GM21723 (cell line): ENCODE measurements around the gene PCDHA7.
"Not testable (repeated sequence)": the region's sequence is repeated elsewhere in the genome, so short reads cannot be mapped to it uniquely, and the experiment has no call there.

ENCODE experiments used
- ATAC-seq: cut with Tn5 transposase; IDR thresholded peaks from one replicate; pipeline ENCODE4 v1.9.1; 2021; ENCODE audit warnings: mild to moderate bottlenecking, moderate library complexity; ENCODE audit not compliant: unreplicated experiment

PCDHA7 gene

DNA sequence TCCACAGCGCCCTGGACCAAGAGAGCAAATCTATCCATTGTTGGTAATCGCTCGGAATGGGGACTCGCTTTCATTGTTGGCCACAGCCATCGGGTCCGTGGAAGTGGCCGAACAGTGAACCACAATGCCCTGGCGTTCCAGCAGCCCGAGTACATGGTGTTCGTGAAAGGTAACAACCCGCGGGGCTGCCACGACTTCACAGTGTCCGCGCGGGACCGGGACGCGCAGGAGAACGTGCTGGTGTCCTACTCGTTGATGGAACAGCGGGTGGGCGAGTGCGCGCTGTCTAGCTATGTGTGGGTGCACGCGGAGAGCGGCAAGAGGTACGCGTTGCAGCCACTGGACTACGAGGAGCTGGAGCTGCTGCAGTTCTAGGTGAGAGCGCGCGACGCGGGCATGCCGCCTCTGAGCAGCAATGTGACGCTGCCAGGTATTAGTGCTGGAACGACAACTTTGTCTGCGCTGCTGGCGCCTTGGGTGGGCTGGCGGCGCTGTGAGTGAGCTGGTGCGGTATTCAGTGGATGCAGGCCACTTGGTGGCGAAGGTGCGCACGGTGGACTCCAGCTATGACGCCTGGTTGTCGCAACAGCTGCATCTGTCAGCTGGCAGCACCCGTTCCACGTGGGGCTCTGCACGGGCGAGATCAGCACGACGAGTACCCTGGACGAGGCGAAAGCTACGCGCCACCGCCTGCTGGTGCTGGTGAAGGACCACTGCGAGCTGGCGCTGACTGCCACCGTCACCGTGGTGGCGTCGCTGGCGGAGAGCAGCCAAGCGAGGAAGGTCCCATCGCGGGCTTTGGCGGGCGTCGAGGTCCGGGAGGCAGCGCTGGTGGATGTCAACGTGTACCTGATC lies 28.6 kb downstream of the PCDHA7 start:
- no peak for ATAC-seq

GRCh38 chr5:140868721-140869554 lies 34.9 kb downstream of the PCDHA7 start, which contains the start of gene PCDHA11:
Gene PCDHA11 (plus strand): TSS chr5:140868957. CDS start chr5:140869104, 147 bp downstream.
- ATAC-seq: no peak

GRCh38 chr5:140869555-140869886 lies 35.5 kb downstream of the PCDHA7 start:
- no peak for ATAC-seq

DNA sequence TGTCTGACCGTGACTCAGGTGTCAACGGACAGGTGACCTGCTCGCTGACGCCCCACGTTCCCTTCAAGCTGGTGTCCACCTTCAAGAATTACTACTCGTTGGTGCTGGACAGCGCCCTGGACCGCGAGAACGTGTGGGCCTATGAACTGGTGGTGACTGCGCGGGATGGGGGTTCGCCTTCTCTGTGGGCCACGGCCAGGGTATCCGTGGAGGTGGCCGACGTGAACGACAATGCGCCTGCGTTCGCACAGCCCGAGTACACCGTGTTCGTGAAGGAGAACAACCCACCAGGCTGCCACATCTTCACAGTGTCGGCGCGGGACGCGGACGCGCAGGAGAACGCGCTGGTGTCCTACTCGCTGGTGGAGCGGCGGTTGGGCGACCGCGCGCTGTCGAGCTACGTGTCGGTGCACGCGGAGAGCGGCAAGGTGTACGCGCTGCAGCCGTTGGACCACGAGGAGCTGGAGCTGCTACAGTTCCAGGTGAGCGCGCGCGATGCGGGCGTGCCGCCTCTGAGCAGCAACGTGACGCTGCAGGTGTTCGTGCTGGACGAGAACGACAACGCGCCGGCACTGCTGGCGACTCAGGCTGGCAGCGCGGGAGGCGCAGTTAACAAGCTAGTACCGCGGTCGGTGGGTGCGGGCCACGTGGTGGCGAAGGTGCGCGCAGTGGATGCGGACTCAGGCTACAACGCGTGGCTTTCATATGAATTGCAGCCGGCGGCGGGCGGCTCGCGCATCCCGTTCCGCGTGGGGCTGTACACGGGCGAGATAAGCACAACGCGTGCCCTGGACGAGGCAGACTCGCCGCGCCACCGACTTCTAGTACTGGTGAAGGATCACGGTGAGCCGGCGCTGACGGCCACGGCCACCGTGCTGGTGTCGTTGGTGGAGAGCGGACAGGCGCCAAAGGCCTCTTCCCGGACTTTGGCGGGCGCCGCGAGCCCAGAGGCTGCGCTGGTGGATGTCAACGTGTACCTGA lies 36.4 kb downstream of the PCDHA7 start:
- ATAC-seq: no peak

DNA sequence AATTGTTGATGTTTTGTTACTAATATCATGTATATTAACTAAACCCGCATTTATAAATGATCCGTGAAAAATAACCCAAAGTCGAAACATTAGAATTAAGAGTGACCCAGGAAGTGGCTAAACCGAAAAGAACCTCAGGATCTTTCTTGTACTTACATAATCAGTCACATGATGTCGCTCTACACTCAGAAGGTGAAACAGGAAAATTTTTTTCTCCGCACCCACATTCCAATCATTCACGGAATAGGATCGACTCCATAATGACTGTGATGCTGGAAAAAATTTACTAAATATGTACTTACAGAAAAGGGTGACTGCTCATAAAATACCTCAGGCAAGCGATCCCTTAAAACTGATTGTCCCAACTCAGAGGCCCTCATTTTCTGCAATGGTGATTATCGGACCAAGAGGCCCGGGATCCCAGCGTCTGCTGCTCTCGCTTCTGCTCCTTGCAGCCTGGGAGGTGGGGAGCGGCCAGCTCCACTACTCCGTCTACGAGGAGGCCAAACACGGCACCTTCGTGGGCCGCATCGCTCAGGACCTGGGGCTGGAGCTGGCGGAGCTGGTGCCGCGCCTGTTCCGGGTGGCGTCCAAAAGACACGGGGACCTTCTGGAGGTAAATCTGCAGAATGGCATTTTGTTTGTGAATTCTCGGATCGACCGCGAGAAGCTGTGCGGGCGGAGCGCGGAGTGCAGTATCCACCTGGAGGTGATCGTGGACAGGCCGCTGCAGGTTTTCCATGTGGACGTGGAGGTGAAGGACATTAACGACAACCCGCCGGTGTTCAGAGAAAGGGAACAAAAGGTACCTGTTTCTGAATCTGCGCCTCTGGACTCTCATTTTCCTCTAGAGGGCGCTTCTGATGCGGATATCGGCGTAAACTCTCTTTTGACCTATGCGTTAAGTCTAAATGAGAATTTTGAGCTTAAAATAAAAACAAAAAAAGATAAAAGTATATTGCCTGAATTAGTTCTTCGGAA lies 41.3 kb downstream of the PCDHA7 start, which contains the start of gene PCDHA12:
Gene PCDHA12 (plus strand): TSS at position 224 of the 981 bp plus-strand sequence. CDS start 165 bp downstream, at position 389.
- no peak for ATAC-seq

DNA sequence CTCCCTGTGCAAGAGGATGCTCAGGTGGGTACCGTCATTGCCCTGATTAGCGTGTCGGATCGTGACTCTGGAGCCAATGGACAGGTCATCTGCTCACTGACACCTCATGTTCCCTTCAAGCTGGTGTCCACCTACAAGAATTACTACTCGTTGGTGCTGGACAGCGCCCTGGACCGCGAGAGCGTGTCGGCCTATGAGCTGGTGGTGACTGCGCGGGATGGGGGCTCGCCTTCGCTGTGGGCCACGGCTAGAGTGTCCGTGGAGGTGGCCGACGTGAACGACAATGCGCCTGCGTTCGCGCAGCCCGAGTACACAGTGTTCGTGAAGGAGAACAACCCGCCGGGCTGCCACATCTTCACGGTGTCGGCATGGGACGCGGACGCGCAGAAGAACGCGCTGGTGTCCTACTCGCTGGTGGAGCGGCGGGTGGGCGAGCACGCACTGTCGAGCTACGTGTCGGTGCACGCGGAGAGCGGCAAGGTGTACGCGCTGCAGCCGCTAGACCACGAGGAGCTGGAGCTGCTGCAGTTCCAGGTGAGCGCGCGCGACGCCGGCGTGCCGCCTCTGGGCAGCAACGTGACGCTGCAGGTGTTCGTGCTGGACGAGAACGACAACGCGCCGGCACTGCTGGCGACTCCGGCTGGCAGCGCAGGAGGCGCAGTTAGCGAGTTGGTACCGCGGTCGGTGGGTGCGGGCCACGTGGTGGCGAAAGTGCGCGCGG lies 42.6 kb downstream of the PCDHA7 start:
- not testable (repeated sequence) for ATAC-seq

DNA sequence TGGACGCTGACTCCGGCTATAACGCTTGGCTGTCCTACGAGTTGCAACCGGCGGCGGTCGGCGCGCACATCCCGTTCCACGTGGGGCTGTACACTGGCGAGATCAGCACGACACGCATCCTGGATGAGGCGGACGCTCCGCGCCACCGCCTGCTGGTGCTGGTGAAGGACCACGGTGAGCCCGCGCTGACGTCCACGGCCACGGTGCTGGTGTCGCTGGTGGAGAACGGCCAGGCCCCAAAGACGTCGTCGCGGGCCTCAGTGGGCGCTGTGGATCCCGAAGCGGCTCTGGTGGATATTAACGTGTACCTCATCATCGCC lies 43.2 kb downstream of the PCDHA7 start:
- ATAC-seq: no peak

GRCh38 chr5:140881889-140882590 lies 48.0 kb downstream of the PCDHA7 start, which contains the start of gene PCDHA13:
Gene PCDHA13 (plus strand): TSS chr5:140882124. CDS start chr5:140882269, 145 bp downstream.
- ATAC-seq: no peak

DNA sequence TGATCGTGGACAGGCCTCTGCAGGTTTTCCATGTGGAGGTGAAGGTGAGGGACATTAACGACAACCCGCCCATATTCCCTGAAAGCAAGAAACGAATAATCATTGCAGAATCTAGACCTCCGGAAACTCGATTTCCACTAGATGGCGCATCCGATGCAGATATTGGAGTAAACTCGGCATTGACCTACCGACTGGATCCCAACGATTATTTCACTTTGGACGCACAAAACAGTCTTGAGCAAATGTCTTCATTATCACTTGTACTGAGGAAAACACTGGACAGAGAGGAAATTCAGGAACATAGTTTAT lies 48.5 kb downstream of the PCDHA7 start:
- no peak for ATAC-seq

GRCh38 chr5:140883373-140883772 lies 49.3 kb downstream of the PCDHA7 start:
- no peak for ATAC-seq

DNA sequence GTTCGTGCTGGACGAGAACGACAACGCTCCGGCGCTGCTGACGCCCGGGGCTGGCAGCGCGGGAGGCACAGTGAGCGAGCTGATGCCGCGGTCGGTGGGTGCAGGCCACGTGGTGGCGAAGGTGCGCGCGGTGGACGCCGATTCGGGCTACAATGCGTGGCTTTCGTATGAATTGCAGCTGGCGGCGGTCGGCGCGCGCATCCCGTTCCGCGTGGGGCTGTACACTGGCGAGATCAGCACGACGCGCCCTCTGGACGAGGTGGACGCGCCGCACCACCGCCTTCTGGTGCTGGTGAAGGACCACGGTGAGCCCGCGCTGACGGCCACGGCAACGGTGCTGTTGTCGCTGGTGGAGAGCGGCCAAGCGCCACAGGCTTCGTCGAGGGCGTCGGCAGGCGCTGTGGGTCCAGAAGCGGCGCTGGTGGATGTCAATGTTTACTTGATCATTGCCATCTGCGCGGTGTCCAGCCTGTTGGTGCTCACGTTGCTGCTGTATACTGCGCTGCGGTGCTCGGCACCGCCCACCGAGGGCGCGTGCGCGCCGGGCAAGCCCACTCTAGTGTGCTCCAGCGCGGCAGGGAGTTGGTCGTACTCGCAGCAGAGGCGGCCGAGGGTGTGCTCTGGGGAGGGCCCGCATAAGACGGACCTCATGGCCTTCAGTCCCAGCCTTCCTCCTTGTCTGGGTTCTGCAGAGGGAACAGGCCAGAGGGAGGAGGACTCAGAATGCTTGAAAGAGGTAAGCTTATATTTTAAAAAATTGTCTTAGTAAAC lies 50.0 kb downstream of the PCDHA7 start:
- ATAC-seq: no peak
